ENCODE measurements around the gene RHCG.

Gene RHCG

GRCh38 chr15:89446255-89446891, 50.0 kb downstream of the RHCG start:
- in situ Hi-C loops (cut with MboI; ENCODE audit: low sequenced_read_pairs), result no loop called here

GRCh38 chr15:89445518-89445917, 50.9 kb downstream of the RHCG start:
- in situ Hi-C loops (cut with MboI; ENCODE audit: low sequenced_read_pairs), result no loop called here

- in situ Hi-C loops (cut with MboI; ENCODE audit: low sequenced_read_pairs), result no loop called here
These were observed 51.9 kb downstream of the RHCG start for GRCh38 chr15:89444241-89445225.

- in situ Hi-C loops (cut with MboI; ENCODE audit: low sequenced_read_pairs), result no loop called here
These were observed 52.8 kb downstream of the RHCG start for GRCh38 chr15:89443581-89443980.

GRCh38 chr15:89442671-89443307, 53.6 kb downstream of the RHCG start:
- in situ Hi-C loops (cut with MboI; ENCODE audit: low sequenced_read_pairs), result no loop called here

- in situ Hi-C loops (cut with MboI; ENCODE audit: low sequenced_read_pairs), result no loop called here
These were observed 54.2 kb downstream of the RHCG start for GRCh38 chr15:89442155-89442554.

- in situ Hi-C loops (cut with MboI; ENCODE audit: low sequenced_read_pairs), result no loop called here
These were observed 55.0 kb downstream of the RHCG start for GRCh38 chr15:89441295-89441812.

GRCh38 chr15:89439764-89440163, 56.6 kb downstream of the RHCG start:
- in situ Hi-C loops (cut with MboI; ENCODE audit: low sequenced_read_pairs), result no loop called here

GRCh38 chr15:89436560-89437311, 59.6 kb downstream of the RHCG start:
- in situ Hi-C loops (cut with MboI; ENCODE audit: low sequenced_read_pairs), result no loop called here

GRCh38 chr15:89435362-89435761, 61.0 kb downstream of the RHCG start:
- in situ Hi-C loops (cut with MboI; ENCODE audit: low sequenced_read_pairs), result no loop called here

- in situ Hi-C loops (cut with MboI; ENCODE audit: low sequenced_read_pairs), result no loop called here
These were observed 62.7 kb downstream of the RHCG start for GRCh38 chr15:89433686-89434085.

- in situ Hi-C loops (cut with MboI; ENCODE audit: low sequenced_read_pairs), result no loop called here
These were observed 65.6 kb downstream of the RHCG start for GRCh38 chr15:89430530-89431341.

- in situ Hi-C loops (cut with MboI; ENCODE audit: low sequenced_read_pairs), result no loop called here
These were observed 66.4 kb downstream of the RHCG start for GRCh38 chr15:89429986-89430385.

- in situ Hi-C loops (cut with MboI; ENCODE audit: low sequenced_read_pairs), result no loop called here
These were observed 67.4 kb downstream of the RHCG start for GRCh38 chr15:89429023-89429422.

- in situ Hi-C loops (cut with MboI; ENCODE audit: low sequenced_read_pairs), result no loop called here
These were observed 68.1 kb downstream of the RHCG start for GRCh38 chr15:89428246-89428645.

- in situ Hi-C loops (cut with MboI; ENCODE audit: low sequenced_read_pairs), result no loop called here
These were observed 69.9 kb downstream of the RHCG start for GRCh38 chr15:89426500-89426899.

- in situ Hi-C loops (cut with MboI; ENCODE audit: low sequenced_read_pairs), result no loop called here
These were observed 72.4 kb downstream of the RHCG start for GRCh38 chr15:89423981-89424380.
